WTC11 (cell line): ENCODE measurements around the gene MRPL55.

ENCODE experiments used
- ATF2 ChIP-seq: sonication (generic); formaldehyde crosslinking; IDR thresholded peaks from 2 replicates; pipeline ENCODE4 v1.8.1; 2022; ENCODE audit warnings: low read depth, missing genetic modification reagents, borderline replicate concordance
- ERG ChIP-seq: fragments of 250-450 bp; sonication (Bioruptor Pico); IDR thresholded peaks from 2 replicates; pipeline ENCODE4 v1.8.0; 2021; ENCODE audit warnings: mild to moderate bottlenecking

- no peak for TF ChIP-seq ERG (CRISPR knock-in tag)
- TF ChIP-seq ATF2 (CRISPR knock-in tag) = no peak
Measured at GRCh38 chr1:228139931-228140723, 31.0 kb upstream of the MRPL55 start, which contains the start of gene GUK1.
